Panc1 (cell line): ENCODE results near the gene GRIP1. TPM values are rescaled to one million over a fixed set of nuclear protein-coding genes. Genes with fewer than 3 reads are reported as not detected.

ENCODE experiments used
- ATAC-seq: fragments of 200-7000 bp; cut with Tn5 transposase; 2 replicates; pipeline ENCODE4 v1.9.1; 2020; ENCODE audit warnings: mild to moderate bottlenecking, moderate library complexity
- BruUV-seq: library from RNA; stranded (reverse); fragments of 400-500 nt; replicated peaks from 2 replicates; lab custom pipeline; 2021; lab: Mats Ljungman, UMichigan
- CTCF ChIA-PET: fragments of 300-600 bp; sonication (Branson Sonifier 250); formaldehyde crosslinking; loops from one replicate; lab custom pipeline; 2022; ENCODE audit warnings: antibody characterized with exemption; lab: Charles Lee
- POLR2A ChIA-PET: fragments of 300-600 bp; sonication (Branson Sonifier 250); formaldehyde crosslinking; loops from one replicate; lab custom pipeline; 2022; ENCODE audit warnings: antibody characterized with exemption; lab: Charles Lee
- DNase-seq: peaks from one replicate; pipeline ENCODE4 v3.0.0-alpha.2; 2010; ENCODE audit warnings: low read depth, low spot score
- H3K27ac ChIP-seq: 2 replicates; pipeline ENCODE4 v1.5.1; 2011; ENCODE audit warnings: mild to moderate bottlenecking, low read length, inconsistent platforms
- H3K27me3 ChIP-seq: fragments of 200-500 bp; sonication (Bioruptor generic); 2 replicates; pipeline ENCODE4 v1.6.0; 2014; ENCODE audit warnings: low read length, inconsistent platforms; ENCODE audit not compliant: control insufficient read depth, insufficient read depth
- H3K36me3 ChIP-seq: fragments of 200-500 bp; sonication (Bioruptor generic); 2 replicates; pipeline ENCODE4 v1.5.1; 2014; ENCODE audit warnings: inconsistent platforms, mild to moderate bottlenecking, low read length, moderate library complexity; ENCODE audit not compliant: control insufficient read depth, insufficient read depth
- H3K4me1 ChIP-seq: 2 replicates; pipeline ENCODE4 v1.5.1; 2011; ENCODE audit warnings: inconsistent platforms, mild to moderate bottlenecking, low read length, moderate library complexity; ENCODE audit not compliant: control insufficient read depth, insufficient read depth
- H3K4me3 ChIP-seq, 2 experiments: 2 replicates each; pipeline ENCODE4 v1.5.1; 2011 to 2012; ENCODE audit warnings: low read depth in 2 of 2, low read length in 2 of 2, mild to moderate bottlenecking in 2 of 2, inconsistent platforms in 1 of 2, moderate library complexity in 1 of 2
- H3K9me3 ChIP-seq: fragments of 200-500 bp; sonication (Bioruptor generic); 2 replicates; pipeline ENCODE4 v1.5.1; 2014; ENCODE audit warnings: low read depth, mild to moderate bottlenecking, inconsistent platforms, low read length, moderate library complexity; ENCODE audit not compliant: control insufficient read depth, insufficient read depth
- CTCF ChIP-seq: fragments of 450-650 bp; IDR thresholded peaks from 2 replicates; pipeline ENCODE4 v1.5.1; 2017; ENCODE audit warnings: mild to moderate bottlenecking
- POLR2AphosphoS5 ChIP-seq: IDR thresholded peaks from 2 replicates; pipeline ENCODE4 v1.6.1; 2012; ENCODE audit warnings: mild to moderate bottlenecking, low read depth, low read length, moderate library complexity
- SIN3A ChIP-seq: IDR thresholded peaks from 2 replicates; pipeline ENCODE4 v1.6.1; 2012; ENCODE audit warnings: low read depth, mild to moderate bottlenecking, low read length, moderate library complexity, borderline replicate concordance; ENCODE audit not compliant: insufficient read depth
- TCF7L2 ChIP-seq: IDR thresholded peaks from 2 replicates; pipeline ENCODE4 v1.6.1; 2011; ENCODE audit warnings: mild to moderate bottlenecking, low read depth, low read length, inconsistent platforms
- in situ Hi-C: cut with HindIII; loops from 2 replicates; pipeline ENCODE4 v1.10.0; 2016; ENCODE audit warnings: low sequenced_read_pairs, low pct_unique_long_range_greater_than_20kb
- intact Hi-C: fragments of 100-400 bp; cut with micrococcal nuclease; formaldehyde crosslinking; loops from one replicate; pipeline ENCODE4 v1.10.0; 2022; ENCODE audit not compliant: unreplicated experiment
- total RNA-seq: library from RNA; stranded (reverse); gene quantifications from one replicate; pipeline ENCODE4 v1.2.1, GENCODE V29; 2021; ENCODE audit not compliant: unreplicated experiment
- TF ChIP-seq, protein P1 (sequence below), 2 experiments: IDR thresholded peaks; 2 replicates each; pipeline ENCODE4 v1.6.1; 2011 to 2012; ENCODE audit warnings: low read depth in 2 of 2, control low read depth in 1 of 2, low read length in 1 of 2, mild to moderate bottlenecking in 1 of 2, moderate library complexity in 1 of 2; ENCODE audit not compliant: insufficient read depth in 1 of 2

The GRIP1 gene
- total RNA-seq, 1 experiment from 2014 or later, result 9.2 TPM

- BruUV-seq, result no TSS peak
- POLR2A ChIA-PET, result no interaction called here
- CTCF ChIA-PET, result no interaction called here
- no peak for DNase-seq
- Histone ChIP-seq H3K27me3 (0 out of 2 replicates have a peak, but pooled peaks cover 3% of the 10 kb centered on the region), H3K27ac (no peak overlapping the region), H3K4me3 (no peak overlapping the region), H3K36me3 (no peaks in the 10 kb centered on the region), H3K9me3 (no peaks in the 10 kb centered on the region), H3K4me1 (no peaks in the 10 kb centered on the region)
- intact Hi-C loops, result no loop called here
- TF ChIP-seq, protein P1, sequence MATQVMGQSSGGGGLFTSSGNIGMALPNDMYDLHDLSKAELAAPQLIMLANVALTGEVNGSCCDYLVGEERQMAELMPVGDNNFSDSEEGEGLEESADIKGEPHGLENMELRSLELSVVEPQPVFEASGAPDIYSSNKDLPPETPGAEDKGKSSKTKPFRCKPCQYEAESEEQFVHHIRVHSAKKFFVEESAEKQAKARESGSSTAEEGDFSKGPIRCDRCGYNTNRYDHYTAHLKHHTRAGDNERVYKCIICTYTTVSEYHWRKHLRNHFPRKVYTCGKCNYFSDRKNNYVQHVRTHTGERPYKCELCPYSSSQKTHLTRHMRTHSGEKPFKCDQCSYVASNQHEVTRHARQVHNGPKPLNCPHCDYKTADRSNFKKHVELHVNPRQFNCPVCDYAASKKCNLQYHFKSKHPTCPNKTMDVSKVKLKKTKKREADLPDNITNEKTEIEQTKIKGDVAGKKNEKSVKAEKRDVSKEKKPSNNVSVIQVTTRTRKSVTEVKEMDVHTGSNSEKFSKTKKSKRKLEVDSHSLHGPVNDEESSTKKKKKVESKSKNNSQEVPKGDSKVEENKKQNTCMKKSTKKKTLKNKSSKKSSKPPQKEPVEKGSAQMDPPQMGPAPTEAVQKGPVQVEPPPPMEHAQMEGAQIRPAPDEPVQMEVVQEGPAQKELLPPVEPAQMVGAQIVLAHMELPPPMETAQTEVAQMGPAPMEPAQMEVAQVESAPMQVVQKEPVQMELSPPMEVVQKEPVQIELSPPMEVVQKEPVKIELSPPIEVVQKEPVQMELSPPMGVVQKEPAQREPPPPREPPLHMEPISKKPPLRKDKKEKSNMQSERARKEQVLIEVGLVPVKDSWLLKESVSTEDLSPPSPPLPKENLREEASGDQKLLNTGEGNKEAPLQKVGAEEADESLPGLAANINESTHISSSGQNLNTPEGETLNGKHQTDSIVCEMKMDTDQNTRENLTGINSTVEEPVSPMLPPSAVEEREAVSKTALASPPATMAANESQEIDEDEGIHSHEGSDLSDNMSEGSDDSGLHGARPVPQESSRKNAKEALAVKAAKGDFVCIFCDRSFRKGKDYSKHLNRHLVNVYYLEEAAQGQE (IDR thresholded peaks at IDR 0.05; ENCODE audit: insufficient read depth in 1 of 2, low read depth in 2 of 2, low read length in 1 of 2), result no peak
- TF ChIP-seq SIN3A (no peak), TCF7L2 (no peak), POLR2AphosphoS5 (no peak), CTCF (no peak)
- in situ Hi-C loops, result no loop called here
- no peak for ATAC-seq
These were observed 25.1 kb downstream of the GRIP1 start for GRCh38 chr12:66653796-66654195.

DNA sequence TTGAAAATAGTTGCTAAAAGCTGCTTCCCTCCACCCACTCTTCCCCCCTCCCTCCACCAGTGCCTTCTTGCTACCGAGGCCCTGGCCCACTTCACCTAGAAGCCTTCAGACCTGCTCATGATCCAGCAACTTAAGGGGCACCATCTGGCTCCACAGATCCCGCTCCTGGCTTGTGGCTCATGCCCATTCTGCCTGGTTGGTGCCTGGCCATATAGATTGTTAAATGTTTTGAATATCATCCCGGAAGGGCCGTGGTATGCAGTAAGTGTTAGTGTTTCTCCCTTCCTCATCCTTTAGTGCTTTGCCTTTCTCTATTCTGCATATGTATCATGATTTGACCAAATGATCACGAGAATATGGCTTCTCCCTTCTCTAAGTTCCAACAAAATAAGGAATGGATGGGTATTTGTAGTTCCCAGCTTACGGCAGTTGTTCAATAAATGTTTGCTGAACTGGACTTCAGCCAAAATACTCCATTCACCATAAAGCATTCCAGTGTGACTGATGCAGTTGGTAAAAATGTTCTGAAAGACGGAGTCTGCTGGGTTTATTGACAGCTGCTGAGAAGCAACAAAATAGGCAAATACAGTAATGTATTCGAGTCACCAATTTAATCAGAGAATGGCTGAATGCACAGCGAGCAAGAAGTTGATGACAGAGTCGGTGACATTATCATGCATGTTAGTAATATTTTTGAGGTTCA lies 30.7 kb downstream of the GRIP1 start:
- H3K27ac ChIP-seq, result no peak overlapping the region
- H3K9me3 ChIP-seq, result no peaks in the 10 kb centered on the region
- CTCF ChIA-PET, result interaction anchor here (0.7 kb wide), 1 partner anchor 22 kb away, joined by 3 read pairs; no protein-coding TSS in a partner anchor
- TF ChIP-seq SIN3A (no peak), CTCF (no peak)
- TF ChIP-seq, protein P1 (IDR thresholded peaks at IDR 0.05; ENCODE audit: insufficient read depth in 1 of 2, low read depth in 2 of 2, low read length in 1 of 2), result no peak
- no TSS peak for BruUV-seq
- POLR2A ChIA-PET, result no interaction called here
- no peak for DNase-seq
- intact Hi-C loops (no loop called here), in situ Hi-C loops (no loop called here)
- H3K4me1 ChIP-seq, result no peaks in the 10 kb centered on the region
- ATAC-seq, result no peak
- H3K27me3 ChIP-seq, result no peaks in the 10 kb centered on the region
- no peak overlapping the region for H3K4me3 ChIP-seq
- no peaks in the 10 kb centered on the region for H3K36me3 ChIP-seq
